GM21381 (cell line): Measurements from ENCODE around the gene CEP120.

Experiments
- ATAC-seq: cut with Tn5 transposase; IDR thresholded peaks from one replicate; pipeline ENCODE4 v1.9.1; 2021; ENCODE audit warnings: mild to moderate bottlenecking, moderate library complexity; ENCODE audit not compliant: unreplicated experiment

Gene CEP120

DNA sequence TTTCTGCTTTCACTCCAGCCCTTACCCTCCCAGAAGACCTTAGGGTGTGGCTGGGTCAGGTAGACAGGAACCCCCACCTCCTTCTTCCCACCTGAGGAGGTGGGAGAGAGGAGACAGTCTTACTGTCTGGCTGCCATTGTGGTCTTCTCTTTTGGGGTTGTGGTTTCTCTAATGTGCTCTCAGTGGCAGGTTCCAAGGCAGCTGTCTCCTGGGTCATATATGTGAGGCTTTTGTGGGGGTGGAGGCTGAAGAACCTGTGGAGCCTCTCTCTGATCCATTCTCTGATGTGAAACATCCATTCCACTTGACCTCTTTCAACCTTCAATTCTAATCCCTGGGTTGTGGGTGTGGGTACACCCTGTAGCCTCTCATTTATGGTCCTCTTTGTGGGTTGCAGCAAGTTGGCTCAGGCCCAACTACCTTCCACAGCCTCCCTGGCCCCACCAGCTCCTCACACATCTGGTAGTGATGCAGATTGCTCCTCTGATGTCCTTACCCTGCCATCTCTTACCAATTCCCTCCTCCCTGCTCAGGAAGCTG is 118.4 kb downstream of the CEP120 start:
- ATAC-seq = no peak

DNA sequence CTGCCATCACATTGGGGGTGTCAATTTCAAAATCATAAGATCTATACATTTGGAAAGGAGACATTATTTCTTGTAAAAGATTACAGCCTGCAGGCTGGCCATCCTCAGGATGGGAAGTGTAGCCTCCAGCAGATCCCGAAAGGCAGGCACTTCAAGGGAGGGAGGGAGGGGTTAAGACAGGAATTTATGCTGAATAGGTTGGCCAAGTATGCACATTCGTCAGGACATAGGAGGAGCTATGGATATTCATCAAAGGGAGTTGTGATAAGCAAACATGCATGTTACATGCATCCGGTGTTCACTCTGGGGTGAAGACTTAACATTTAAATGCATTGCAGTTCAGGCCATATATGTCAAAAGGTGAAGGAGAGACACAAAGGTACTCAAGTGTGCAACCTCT is 119.4 kb downstream of the CEP120 start:
- ATAC-seq = no peak

- ATAC-seq = no peak
These were observed 122.9 kb downstream of the CEP120 start for GRCh38 chr5:123300266-123300665.

GRCh38 chr5:123299136-123299535 is 124.1 kb downstream of the CEP120 start:
- no peak for ATAC-seq

- ATAC-seq = no peak
These were observed 124.7 kb downstream of the CEP120 start for GRCh38 chr5:123298335-123299030.

DNA sequence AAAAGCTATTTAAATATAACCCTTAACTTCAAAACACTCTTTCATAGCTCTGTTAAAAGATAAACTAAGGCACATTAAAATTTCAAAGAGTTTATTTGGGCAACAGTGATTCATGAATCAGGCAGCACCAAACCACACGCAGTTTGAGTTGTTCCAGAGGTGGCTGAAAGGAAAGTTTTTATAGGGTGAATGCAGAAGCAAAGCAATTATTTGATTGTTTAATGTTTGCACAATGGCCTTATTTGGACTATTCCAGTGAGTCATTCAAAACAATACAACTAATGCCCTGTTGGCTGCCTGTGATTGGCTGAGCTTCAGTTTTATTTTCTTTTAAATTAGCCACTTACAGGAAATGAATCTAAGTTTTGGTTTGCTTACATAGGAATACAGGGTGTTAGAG is 125.3 kb downstream of the CEP120 start:
- ATAC-seq = no peak

DNA sequence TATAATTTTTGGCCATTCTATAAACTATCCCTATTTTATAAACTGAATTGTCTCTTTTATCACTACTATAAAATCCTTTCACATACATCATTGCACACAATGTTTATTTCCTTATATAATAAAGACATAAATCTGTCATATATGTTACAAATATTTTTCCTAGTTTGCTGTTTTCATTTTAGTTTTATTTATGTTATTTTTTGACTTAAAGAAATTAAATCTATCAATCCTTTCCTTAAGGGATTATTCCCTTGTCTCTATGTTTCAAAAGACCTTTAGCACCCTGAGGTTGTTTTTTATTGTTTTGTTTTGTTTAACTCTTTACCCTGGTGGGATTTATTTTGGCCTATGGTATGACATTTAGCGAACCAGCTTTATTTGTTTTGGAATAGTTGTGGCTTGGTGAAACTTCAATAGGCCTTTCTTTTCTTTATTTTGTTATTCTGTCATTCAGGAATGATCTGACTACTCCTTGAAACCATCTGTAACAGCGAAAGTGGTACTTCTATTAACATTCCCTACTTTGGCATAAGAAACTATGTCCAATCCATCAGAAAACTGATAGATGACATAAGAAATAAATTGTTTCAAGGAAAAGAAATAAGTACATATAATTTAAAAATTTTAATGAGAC is 125.9 kb downstream of the CEP120 start:
- no peak for ATAC-seq
